ENCODE data around the gene FOXS1.

Gene FOXS1

DNA sequence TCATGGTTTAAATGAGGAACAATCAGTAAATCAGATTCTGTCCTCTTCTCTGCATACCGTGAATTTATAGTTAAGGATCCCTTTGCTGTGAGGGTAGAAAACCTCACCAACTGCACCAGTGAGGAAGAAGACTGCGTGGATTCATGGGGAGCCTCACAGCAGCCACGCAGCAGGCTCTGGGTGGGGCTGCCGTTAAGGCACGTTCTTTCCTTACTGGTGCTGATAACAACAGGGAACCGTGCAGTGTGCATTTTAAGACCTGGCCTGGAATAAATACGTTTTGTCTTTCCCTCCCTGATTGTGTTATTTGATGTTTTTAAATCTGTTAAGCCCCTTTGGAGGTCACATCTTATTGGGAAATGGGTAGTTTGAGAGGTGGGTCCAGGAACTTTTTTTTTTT is 43.9 kb downstream of the FOXS1 start:
- peaks cover 94% of the 10 kb centered on the region for H3K36me3 ChIP-seq (ENCODE audit: insufficient read depth, low read length)
- no peak overlapping the region for H2AFZ ChIP-seq (ENCODE audit: low read length)
- no peak overlapping the region for H3K4me3 ChIP-seq (ENCODE audit: low read length, poor library complexity, severe bottlenecking)
- no peak overlapping the region for H3K9ac ChIP-seq (ENCODE audit: low read depth, low read length, poor library complexity, severe bottlenecking)
- no peak for TF ChIP-seq CTCF (conservative IDR thresholded peaks at IDR 0.05; ENCODE audit: low read length)
- TF ChIP-seq EZH2phosphoT487 (IDR thresholded peaks at IDR 0.05; ENCODE audit: borderline replicate concordance), result no peak
- H3K27me3 ChIP-seq (ENCODE audit: insufficient read depth, low read length, poor library complexity, severe bottlenecking), result no peaks in the 10 kb centered on the region
- H3K9me3 ChIP-seq (ENCODE audit: insufficient read depth, low read depth, low read length), result no peaks in the 10 kb centered on the region
- peaks cover 9% of the 10 kb centered on the region for H3K4me1 ChIP-seq (ENCODE audit: insufficient read depth, low read length, poor library complexity, severe bottlenecking)
- no peaks in the 10 kb centered on the region for H3K79me2 ChIP-seq (ENCODE audit: insufficient read depth, low read length)
- H3K4me2 ChIP-seq (ENCODE audit: low read depth, low read length, poor library complexity, severe bottlenecking), result no peak overlapping the region
- no peaks in the 10 kb centered on the region for H3K9me2 ChIP-seq (replicated peaks; ENCODE audit: low read depth, low read length)
- H4K20me1 ChIP-seq (ENCODE audit: insufficient read depth, low read length, poor library complexity, severe bottlenecking), result no peaks in the 10 kb centered on the region
- H3F3A ChIP-seq (ENCODE audit: low read depth), result peaks cover 5% of the 10 kb centered on the region; the same call in 1 of the 2 replicates

- Histone ChIP-seq H3K4me3 (ENCODE audit: low read length, poor library complexity, severe bottlenecking) (no peak overlapping the region), H3K9ac (ENCODE audit: low read depth, low read length, poor library complexity, severe bottlenecking) (no peak overlapping the region), H3K4me2 (ENCODE audit: low read depth, low read length, poor library complexity, severe bottlenecking) (no peak overlapping the region), H3F3A (ENCODE audit: low read depth) (no peaks in the 10 kb centered on the region), H2AFZ (ENCODE audit: low read length) (no peak overlapping the region), H4K20me1 (ENCODE audit: insufficient read depth, low read length, poor library complexity, severe bottlenecking) (no peaks in the 10 kb centered on the region), H3K4me1 (ENCODE audit: insufficient read depth, low read length, poor library complexity, severe bottlenecking) (no peaks in the 10 kb centered on the region), H3K36me3 (ENCODE audit: insufficient read depth, low read length) (peaks cover 94% of the 10 kb centered on the region), H3K9me3 (ENCODE audit: insufficient read depth, low read depth, low read length) (no peaks in the 10 kb centered on the region), H3K27me3 (ENCODE audit: insufficient read depth, low read length, poor library complexity, severe bottlenecking) (no peaks in the 10 kb centered on the region), H3K79me2 (ENCODE audit: insufficient read depth, low read length) (peaks cover 4% of the 10 kb centered on the region; the same call in 1 of the 2 replicates), H3K9me2 (replicated peaks; ENCODE audit: low read depth, low read length) (no peaks in the 10 kb centered on the region)
- TF ChIP-seq CTCF (conservative IDR thresholded peaks at IDR 0.05; ENCODE audit: low read length), result no peak
- TF ChIP-seq EZH2phosphoT487 (IDR thresholded peaks at IDR 0.05; ENCODE audit: borderline replicate concordance), result no peak
Observed at GRCh38 chr20:31797364-31797763, 48.0 kb downstream of the FOXS1 start.
